Astrocyte (in vitro differentiated cells and primary cell): ENCODE measurements around the gene ADAMTS17.

ENCODE experiments used
- EZH2 ChIP-seq: IDR thresholded peaks from 2 replicates; pipeline ENCODE4 v1.6.1; 2012; ENCODE audit warnings: mild to moderate bottlenecking, low read length, inconsistent platforms; ENCODE audit not compliant: insufficient read depth
- TF ChIP-seq, protein P1 (sequence below): IDR thresholded peaks from 2 replicates; pipeline ENCODE4 v1.5.1; 2011; ENCODE audit warnings: low read depth, mild to moderate bottlenecking, inconsistent platforms, low read length, moderate library complexity; ENCODE audit not compliant: insufficient read depth

DNA sequence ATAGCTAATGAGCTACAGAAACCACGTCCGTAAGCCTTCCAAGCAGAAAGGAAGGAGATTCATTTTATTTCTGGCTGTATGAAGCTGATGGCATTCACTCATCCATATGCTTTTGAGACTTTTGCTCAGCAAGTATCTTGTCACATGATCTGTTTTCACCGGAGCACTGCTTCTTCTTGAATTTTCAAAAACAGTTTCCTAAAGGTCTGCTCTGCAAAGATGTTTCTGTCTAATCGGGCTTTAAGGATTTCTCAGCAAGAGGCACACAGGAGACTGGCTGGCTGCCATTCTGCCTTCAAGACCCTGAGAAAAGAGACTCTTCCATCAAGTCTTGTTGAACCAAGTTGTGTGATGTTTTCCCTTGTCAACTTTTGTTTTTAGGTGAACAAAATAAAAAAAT is 319.0 kb downstream of the ADAMTS17 start:
- TF ChIP-seq, protein P1, sequence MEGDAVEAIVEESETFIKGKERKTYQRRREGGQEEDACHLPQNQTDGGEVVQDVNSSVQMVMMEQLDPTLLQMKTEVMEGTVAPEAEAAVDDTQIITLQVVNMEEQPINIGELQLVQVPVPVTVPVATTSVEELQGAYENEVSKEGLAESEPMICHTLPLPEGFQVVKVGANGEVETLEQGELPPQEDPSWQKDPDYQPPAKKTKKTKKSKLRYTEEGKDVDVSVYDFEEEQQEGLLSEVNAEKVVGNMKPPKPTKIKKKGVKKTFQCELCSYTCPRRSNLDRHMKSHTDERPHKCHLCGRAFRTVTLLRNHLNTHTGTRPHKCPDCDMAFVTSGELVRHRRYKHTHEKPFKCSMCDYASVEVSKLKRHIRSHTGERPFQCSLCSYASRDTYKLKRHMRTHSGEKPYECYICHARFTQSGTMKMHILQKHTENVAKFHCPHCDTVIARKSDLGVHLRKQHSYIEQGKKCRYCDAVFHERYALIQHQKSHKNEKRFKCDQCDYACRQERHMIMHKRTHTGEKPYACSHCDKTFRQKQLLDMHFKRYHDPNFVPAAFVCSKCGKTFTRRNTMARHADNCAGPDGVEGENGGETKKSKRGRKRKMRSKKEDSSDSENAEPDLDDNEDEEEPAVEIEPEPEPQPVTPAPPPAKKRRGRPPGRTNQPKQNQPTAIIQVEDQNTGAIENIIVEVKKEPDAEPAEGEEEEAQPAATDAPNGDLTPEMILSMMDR: no peak
- no peak for TF ChIP-seq EZH2
